ENCODE measurements around the gene B3GNT2. TPM values are rescaled to one million over a fixed set of nuclear protein-coding genes. Genes with fewer than 3 reads are reported as not detected.

Gene B3GNT2
- total and polyA plus RNA-seq, 2 donors (not counting 1 experiment from before 2014, with no cell fraction given) = 14.3 to 24.6 TPM

DNA sequence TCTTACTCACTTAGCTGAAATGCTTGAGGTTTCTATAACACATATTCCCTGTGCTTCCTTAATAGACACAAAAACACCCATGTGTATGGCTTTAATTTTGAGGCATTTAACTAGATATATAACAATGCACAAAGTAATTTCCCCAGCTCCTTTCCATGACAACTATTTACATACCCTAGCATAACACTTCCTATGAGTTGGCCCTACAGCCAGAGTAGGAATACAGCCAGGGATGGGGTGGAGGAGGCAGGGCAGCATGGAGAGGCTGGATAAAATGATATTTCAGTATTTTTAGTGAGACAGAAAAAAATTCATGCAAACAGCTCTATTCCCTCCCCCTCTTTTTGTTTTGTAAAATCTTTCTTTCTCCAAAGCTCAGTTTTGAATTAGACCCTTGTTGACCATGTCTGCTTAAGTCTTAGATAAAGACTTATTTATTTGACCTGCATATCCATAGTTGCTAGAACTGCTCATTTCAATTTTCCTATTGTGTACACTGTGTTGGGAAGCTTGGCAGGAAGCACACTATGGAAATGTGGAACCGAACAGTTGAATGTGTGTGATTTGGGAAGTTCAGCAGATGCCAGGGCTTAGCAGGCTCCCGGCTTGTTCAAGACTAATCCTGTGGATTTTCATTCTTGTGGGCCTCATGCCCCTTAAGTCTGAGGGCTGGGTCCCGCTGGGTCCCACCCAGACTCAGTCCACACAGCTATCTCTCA lies 11.2 kb upstream of the B3GNT2 start:
- 100% methylated on average over 3 of the region's 3 CpGs for WGBS (ENCODE audit: insufficient coverage)
- Histone ChIP-seq H3K4me1 (ENCODE audit: control insufficient read depth in 2 of 2, insufficient read depth in 2 of 2, low read length in 2 of 2) (peaks cover 11 to 13% of the 10 kb centered on the region in 2 donors), H4K20me1 (ENCODE audit: control insufficient read depth, insufficient read depth, low read length, poor library complexity, severe bottlenecking) (no peaks in the 10 kb centered on the region), H3K4me2 (replicated peaks; ENCODE audit: low read depth, low read length, poor library complexity, severe bottlenecking) (no peak overlapping the region), H3K27me3 (replicated peaks in 1 of 4; ENCODE audit: control extremely low read depth in 1 of 4, control insufficient read depth in 3 of 4, insufficient read depth in 4 of 4, low read length in 3 of 4) (no peaks in the 10 kb centered on the region), H3K36me3 (replicated peaks in 1 of 2; ENCODE audit: control extremely low read depth in 1 of 2, control insufficient read depth in 1 of 2, extremely low read depth in 1 of 2, insufficient read depth in 2 of 2, low read length in 1 of 2) (no peaks in the 10 kb centered on the region), H2AFZ (ENCODE audit: insufficient read depth, low read depth, low read length, poor library complexity, severe bottlenecking) (no peak overlapping the region), H3K27ac (ENCODE audit: low read length in 2 of 2) (no peak overlapping the region), H3K9ac (ENCODE audit: low read length) (no peak overlapping the region), H3K4me3 (ENCODE audit: control extremely low read depth in 1 of 5, extremely low read depth in 1 of 5, insufficient read depth in 1 of 5, low read depth in 2 of 5, low read length in 4 of 5) (no peak overlapping the region), H3K79me2 (ENCODE audit: control insufficient read depth, insufficient read depth, low read length) (no peaks in the 10 kb centered on the region), H3K9me3 (ENCODE audit: control extremely low read depth in 1 of 3, control insufficient read depth in 2 of 3, insufficient read depth in 1 of 3, low read length in 2 of 3) (no peaks in the 10 kb centered on the region)
- intact Hi-C loops (cut with micrococcal nuclease) = no loop called here
- CTCF ChIA-PET = no interaction called here
- DNase-seq (no peak), ATAC-seq (ENCODE audit: low read depth) (no peak)
- H3K27me3 Mint-ChIP-seq = no peaks in the 10 kb centered on the region
- peaks cover 19% of the 10 kb centered on the region for H3K4me1 Mint-ChIP-seq
- H3K4me3 Mint-ChIP-seq = no peak overlapping the region
- H3K9me3 Mint-ChIP-seq (ENCODE audit: insufficient read depth) = no peaks in the 10 kb centered on the region
- POLR2A ChIA-PET = no interaction called here
- no peak for TF ChIP-seq EZH2 (IDR thresholded peaks at IDR 0.05; ENCODE audit: borderline replicate concordance, insufficient read depth, low read depth, low read length, poor library complexity, severe bottlenecking)
- TF ChIP-seq, protein P1, sequence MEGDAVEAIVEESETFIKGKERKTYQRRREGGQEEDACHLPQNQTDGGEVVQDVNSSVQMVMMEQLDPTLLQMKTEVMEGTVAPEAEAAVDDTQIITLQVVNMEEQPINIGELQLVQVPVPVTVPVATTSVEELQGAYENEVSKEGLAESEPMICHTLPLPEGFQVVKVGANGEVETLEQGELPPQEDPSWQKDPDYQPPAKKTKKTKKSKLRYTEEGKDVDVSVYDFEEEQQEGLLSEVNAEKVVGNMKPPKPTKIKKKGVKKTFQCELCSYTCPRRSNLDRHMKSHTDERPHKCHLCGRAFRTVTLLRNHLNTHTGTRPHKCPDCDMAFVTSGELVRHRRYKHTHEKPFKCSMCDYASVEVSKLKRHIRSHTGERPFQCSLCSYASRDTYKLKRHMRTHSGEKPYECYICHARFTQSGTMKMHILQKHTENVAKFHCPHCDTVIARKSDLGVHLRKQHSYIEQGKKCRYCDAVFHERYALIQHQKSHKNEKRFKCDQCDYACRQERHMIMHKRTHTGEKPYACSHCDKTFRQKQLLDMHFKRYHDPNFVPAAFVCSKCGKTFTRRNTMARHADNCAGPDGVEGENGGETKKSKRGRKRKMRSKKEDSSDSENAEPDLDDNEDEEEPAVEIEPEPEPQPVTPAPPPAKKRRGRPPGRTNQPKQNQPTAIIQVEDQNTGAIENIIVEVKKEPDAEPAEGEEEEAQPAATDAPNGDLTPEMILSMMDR (IDR thresholded peaks at IDR 0.05) = no peak
- no peak overlapping the region for H3K27ac Mint-ChIP-seq

DNA sequence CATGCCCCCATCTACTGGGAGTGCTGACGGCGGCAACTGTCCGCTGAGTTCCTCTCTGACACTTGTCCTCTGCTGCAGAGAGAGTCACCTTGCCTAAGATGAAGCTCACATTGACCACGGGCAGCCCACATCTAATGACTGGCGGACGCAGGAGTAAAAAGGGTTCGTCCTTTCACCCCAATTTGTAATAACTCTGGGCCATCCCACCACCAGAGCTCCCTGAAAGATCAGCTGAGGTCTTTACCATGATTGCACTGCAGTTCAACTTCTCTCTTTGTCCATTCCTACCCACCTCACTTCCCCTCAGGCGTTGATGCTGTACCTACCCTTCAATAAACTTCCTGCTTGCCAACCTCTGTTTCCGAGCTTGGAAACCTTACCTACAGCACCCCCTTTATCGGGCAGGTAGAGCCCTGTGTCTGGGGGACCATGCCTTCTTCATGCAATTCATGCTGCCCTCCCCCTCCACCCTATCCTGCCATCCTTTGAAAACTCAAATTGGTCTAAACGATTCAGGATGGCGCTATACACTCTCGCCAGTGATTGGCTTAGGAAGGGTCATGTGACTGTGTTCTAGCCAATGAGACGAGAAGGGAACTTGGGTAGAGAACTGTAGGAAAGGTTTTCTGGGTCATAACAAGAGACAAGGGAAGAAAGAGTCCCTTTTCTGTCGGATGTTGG lies 10.3 kb upstream of the B3GNT2 start:
- H3K4me2 ChIP-seq (replicated peaks; ENCODE audit: low read depth, low read length, poor library complexity, severe bottlenecking) = no peak overlapping the region
- no peaks in the 10 kb centered on the region for H3K9me3 Mint-ChIP-seq (ENCODE audit: insufficient read depth)
- H3K4me3 Mint-ChIP-seq = no peak overlapping the region
- DNase-seq = no peak
- peaks cover 12% of the 10 kb centered on the region for H3K4me1 Mint-ChIP-seq
- no peak overlapping the region for H3K4me3 ChIP-seq (ENCODE audit: control extremely low read depth in 1 of 5, extremely low read depth in 1 of 5, insufficient read depth in 1 of 5, low read depth in 2 of 5, low read length in 4 of 5)
- POLR2A ChIA-PET = no interaction called here
- CTCF ChIA-PET = no interaction called here
- H3K27ac Mint-ChIP-seq = no peak overlapping the region
- H3K4me1 ChIP-seq (ENCODE audit: control insufficient read depth in 2 of 2, insufficient read depth in 2 of 2, low read length in 2 of 2) = peaks cover 6 to 11% of the 10 kb centered on the region in 2 donors
- no peaks in the 10 kb centered on the region for H3K36me3 ChIP-seq (replicated peaks in 1 of 2; ENCODE audit: control extremely low read depth in 1 of 2, control insufficient read depth in 1 of 2, extremely low read depth in 1 of 2, insufficient read depth in 2 of 2, low read length in 1 of 2)
- intact Hi-C loops (cut with micrococcal nuclease) = no loop called here
- H3K27me3 Mint-ChIP-seq = no peaks in the 10 kb centered on the region
- H3K27me3 ChIP-seq (replicated peaks in 1 of 4; ENCODE audit: control extremely low read depth in 1 of 4, control insufficient read depth in 3 of 4, insufficient read depth in 4 of 4, low read length in 3 of 4) = no peaks in the 10 kb centered on the region
- no peaks in the 10 kb centered on the region for H4K20me1 ChIP-seq (ENCODE audit: control insufficient read depth, insufficient read depth, low read length, poor library complexity, severe bottlenecking)
- H3K9ac ChIP-seq (ENCODE audit: low read length) = no peak overlapping the region
- no peak overlapping the region for H3K27ac ChIP-seq (ENCODE audit: low read length in 2 of 2)
- H3K79me2 ChIP-seq (ENCODE audit: control insufficient read depth, insufficient read depth, low read length) = no peaks in the 10 kb centered on the region
- no peak for ATAC-seq (ENCODE audit: low read depth)
- WGBS (ENCODE audit: insufficient coverage) = 97% methylated on average over 15 of the region's 15 CpGs
- no peaks in the 10 kb centered on the region for H3K9me3 ChIP-seq (ENCODE audit: control extremely low read depth in 1 of 3, control insufficient read depth in 2 of 3, insufficient read depth in 1 of 3, low read length in 2 of 3)
- TF ChIP-seq, protein P1 (IDR thresholded peaks at IDR 0.05) = no peak
- TF ChIP-seq EZH2 (IDR thresholded peaks at IDR 0.05; ENCODE audit: borderline replicate concordance, insufficient read depth, low read depth, low read length, poor library complexity, severe bottlenecking) = no peak
- no peak overlapping the region for H2AFZ ChIP-seq (ENCODE audit: insufficient read depth, low read depth, low read length, poor library complexity, severe bottlenecking)

Measured in B cell (primary cell).